PC-3 (cell line): Measurements from ENCODE around the gene CHST11. TPM values are rescaled to one million over a fixed set of nuclear protein-coding genes. Genes with fewer than 3 reads are reported as not detected.

Experiments
- ATAC-seq: fragments of 200-7000 bp; cut with Tn5 transposase; 2 replicates; pipeline ENCODE4 v1.9.1; 2020; ENCODE audit warnings: mild to moderate bottlenecking, moderate library complexity
- BruUV-seq: library from RNA; stranded (reverse); fragments of 400-500 nt; replicated peaks from 2 replicates; lab custom pipeline; 2021; lab: Mats Ljungman, UMichigan
- CTCF ChIA-PET: fragments of 300-600 bp; sonication (Branson Sonifier 250); formaldehyde crosslinking; loops from one replicate; lab custom pipeline; 2022; ENCODE audit warnings: antibody characterized with exemption; lab: Charles Lee
- POLR2A ChIA-PET: fragments of 300-600 bp; sonication (Branson Sonifier 250); formaldehyde crosslinking; loops from one replicate; lab custom pipeline; 2022; ENCODE audit warnings: antibody characterized with exemption; ENCODE audit not compliant: unreplicated experiment; lab: Charles Lee
- DNase-seq: peaks from one replicate; pipeline ENCODE4 v3.0.0-alpha.2; 2015
- H2AFZ ChIP-seq: fragments of 300-600 bp; sonication (generic); 2 replicates; pipeline ENCODE4 v1.6.0; 2016; ENCODE audit warnings: antibody characterized with exemption, low read length
- H3F3A ChIP-seq: fragments of 300-600 bp; sonication (generic); one replicate; pipeline ENCODE4 v1.6.0; 2017; ENCODE audit warnings: antibody characterized with exemption, low read length, control low read depth, mild to moderate bottlenecking; ENCODE audit not compliant: unreplicated experiment
- H3K27ac ChIP-seq: fragments of 300-600 bp; sonication (generic); 2 replicates; pipeline ENCODE4 v1.5.1; 2016; ENCODE audit warnings: mild to moderate bottlenecking, low read length
- H3K27me3 ChIP-seq: fragments of 300-600 bp; sonication (generic); 2 replicates; pipeline ENCODE4 v1.6.1; 2016; ENCODE audit warnings: low read length, mixed read lengths
- H3K36me3 ChIP-seq: fragments of 300-600 bp; sonication (generic); 2 replicates; pipeline ENCODE4 v1.6.1; 2016; ENCODE audit warnings: low read depth, mixed run types, low read length, mixed read lengths
- H3K4me1 ChIP-seq: fragments of 300-600 bp; sonication (generic); 2 replicates; pipeline ENCODE4 v1.5.1; 2016; ENCODE audit warnings: low read length; ENCODE audit not compliant: insufficient read depth
- H3K4me2 ChIP-seq: fragments of 300-600 bp; sonication (generic); 2 replicates; pipeline ENCODE4 v1.6.0; 2016; ENCODE audit warnings: low read length
- H3K4me3 ChIP-seq: fragments of 300-600 bp; sonication (generic); 2 replicates; pipeline ENCODE4 v1.5.1; 2016; ENCODE audit warnings: mild to moderate bottlenecking, low read length, mixed read lengths
- H3K79me2 ChIP-seq: fragments of 300-600 bp; sonication (generic); 2 replicates; pipeline ENCODE4 v1.6.1; 2017; ENCODE audit warnings: low read length, mixed read lengths
- H3K9ac ChIP-seq: fragments of 300-600 bp; sonication (generic); 2 replicates; pipeline ENCODE4 v1.6.0; 2016; ENCODE audit warnings: mild to moderate bottlenecking, low read length
- H3K9me2 ChIP-seq: fragments of 300-600 bp; sonication (generic); replicated peaks from 2 replicates; pipeline ENCODE4 v1.6.1; 2016; ENCODE audit warnings: mixed run types, low read length, mixed read lengths
- H3K9me3 ChIP-seq: fragments of 300-600 bp; sonication (generic); 2 replicates; pipeline ENCODE4 v1.6.1; 2016; ENCODE audit warnings: low read length, mixed read lengths
- H4K20me1 ChIP-seq: fragments of 300-600 bp; sonication (generic); 2 replicates; pipeline ENCODE4 v1.6.1; 2016; ENCODE audit warnings: low read length, mixed read lengths
- EZH2 ChIP-seq: fragments of 300-600 bp; sonication (generic); IDR thresholded peaks from one replicate; pipeline ENCODE4 v1.6.1; 2017; ENCODE audit warnings: antibody characterized with exemption, mild to moderate bottlenecking, low read length; ENCODE audit not compliant: unreplicated experiment
- EZH2phosphoT487 ChIP-seq: fragments of 300-600 bp; sonication (generic); IDR thresholded peaks from 2 replicates; pipeline ENCODE4 v1.6.1; 2018; ENCODE audit warnings: mild to moderate bottlenecking, antibody characterized with exemption, low read length, borderline replicate concordance
- intact Hi-C: fragments of 100-400 bp; cut with micrococcal nuclease; formaldehyde crosslinking; loops from 2 replicates; pipeline ENCODE4 v1.9.0; 2023
- total RNA-seq: library from RNA; depleted of rRNA; stranded (reverse); fragments of >200 nt; gene quantifications from 2 replicates; pipeline ENCODE4 v1.2.3, GENCODE V29; 2014
- TF ChIP-seq, protein P1 (sequence below): fragments of 300-600 bp; sonication (generic); conservative IDR thresholded peaks from 2 replicates; pipeline ENCODE4 v1.5.1; 2017; ENCODE audit warnings: antibody characterized with exemption, low read depth, mild to moderate bottlenecking, low read length

Gene CHST11
- total RNA-seq, 1 experiment from 2014 or later = 53.5 TPM

DNA sequence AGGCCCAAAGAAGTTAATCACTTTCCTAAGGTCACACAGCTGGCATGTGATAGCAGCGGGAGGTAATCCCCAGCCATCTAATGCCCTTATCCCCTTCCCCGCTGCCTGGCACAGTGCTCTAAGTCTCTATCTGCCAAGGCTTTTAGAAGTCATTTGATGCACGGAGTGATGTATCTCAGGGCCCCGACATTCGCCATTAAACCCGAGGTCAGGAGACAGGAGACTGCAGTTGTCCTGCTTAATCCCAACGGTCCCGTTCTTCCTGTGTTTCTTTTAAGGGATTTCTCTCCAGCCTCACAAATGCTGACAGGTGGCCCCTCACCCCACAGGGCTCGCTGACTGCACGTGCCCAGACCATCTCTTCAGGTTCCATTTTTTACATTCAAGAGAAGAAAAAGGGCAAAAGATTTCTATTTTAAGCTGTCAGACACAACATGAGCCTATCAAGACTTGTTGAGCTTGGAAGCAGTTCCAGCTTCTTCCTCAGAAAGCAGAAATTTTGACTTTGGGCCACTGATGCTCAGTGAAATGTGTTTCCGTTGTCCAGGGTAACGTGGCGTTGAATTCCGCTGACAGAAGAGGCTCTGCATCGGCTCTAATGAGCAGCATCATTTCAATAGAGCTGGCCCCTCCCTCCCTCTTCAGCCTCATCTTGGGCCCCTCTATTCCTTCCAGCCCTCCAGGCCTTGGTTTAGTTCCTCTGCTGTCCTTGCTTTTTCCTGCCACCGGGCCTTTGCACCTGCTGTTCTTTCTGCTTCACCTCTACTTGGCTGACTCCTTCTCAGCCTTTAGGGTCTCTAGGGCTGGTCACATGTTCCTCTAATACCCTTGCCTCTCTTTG lies 171.5 kb downstream of the CHST11 start:
- no peaks in the 10 kb centered on the region for H3K36me3 ChIP-seq
- DNase-seq (no peak), ATAC-seq (no peak)
- BruUV-seq = no TSS peak
- H3K4me3 ChIP-seq = no peak overlapping the region
- POLR2A ChIA-PET = no interaction called here
- H3K4me2 ChIP-seq = no peak overlapping the region
- no peak overlapping the region for H3K27ac ChIP-seq
- no peaks in the 10 kb centered on the region for H4K20me1 ChIP-seq
- H3K4me1 ChIP-seq = no peaks in the 10 kb centered on the region
- H3F3A ChIP-seq = no peaks in the 10 kb centered on the region
- H2AFZ ChIP-seq = no peak overlapping the region
- no peak overlapping the region for H3K9ac ChIP-seq
- intact Hi-C loops = no loop called here
- H3K9me3 ChIP-seq = no peaks in the 10 kb centered on the region
- no peaks in the 10 kb centered on the region for H3K79me2 ChIP-seq
- H3K9me2 ChIP-seq = no peaks in the 10 kb centered on the region
- CTCF ChIA-PET = no interaction called here
- TF ChIP-seq EZH2 (no peak), EZH2phosphoT487 (no peak)
- TF ChIP-seq, protein P1, sequence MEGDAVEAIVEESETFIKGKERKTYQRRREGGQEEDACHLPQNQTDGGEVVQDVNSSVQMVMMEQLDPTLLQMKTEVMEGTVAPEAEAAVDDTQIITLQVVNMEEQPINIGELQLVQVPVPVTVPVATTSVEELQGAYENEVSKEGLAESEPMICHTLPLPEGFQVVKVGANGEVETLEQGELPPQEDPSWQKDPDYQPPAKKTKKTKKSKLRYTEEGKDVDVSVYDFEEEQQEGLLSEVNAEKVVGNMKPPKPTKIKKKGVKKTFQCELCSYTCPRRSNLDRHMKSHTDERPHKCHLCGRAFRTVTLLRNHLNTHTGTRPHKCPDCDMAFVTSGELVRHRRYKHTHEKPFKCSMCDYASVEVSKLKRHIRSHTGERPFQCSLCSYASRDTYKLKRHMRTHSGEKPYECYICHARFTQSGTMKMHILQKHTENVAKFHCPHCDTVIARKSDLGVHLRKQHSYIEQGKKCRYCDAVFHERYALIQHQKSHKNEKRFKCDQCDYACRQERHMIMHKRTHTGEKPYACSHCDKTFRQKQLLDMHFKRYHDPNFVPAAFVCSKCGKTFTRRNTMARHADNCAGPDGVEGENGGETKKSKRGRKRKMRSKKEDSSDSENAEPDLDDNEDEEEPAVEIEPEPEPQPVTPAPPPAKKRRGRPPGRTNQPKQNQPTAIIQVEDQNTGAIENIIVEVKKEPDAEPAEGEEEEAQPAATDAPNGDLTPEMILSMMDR = no peak
- no peaks in the 10 kb centered on the region for H3K27me3 ChIP-seq

DNA sequence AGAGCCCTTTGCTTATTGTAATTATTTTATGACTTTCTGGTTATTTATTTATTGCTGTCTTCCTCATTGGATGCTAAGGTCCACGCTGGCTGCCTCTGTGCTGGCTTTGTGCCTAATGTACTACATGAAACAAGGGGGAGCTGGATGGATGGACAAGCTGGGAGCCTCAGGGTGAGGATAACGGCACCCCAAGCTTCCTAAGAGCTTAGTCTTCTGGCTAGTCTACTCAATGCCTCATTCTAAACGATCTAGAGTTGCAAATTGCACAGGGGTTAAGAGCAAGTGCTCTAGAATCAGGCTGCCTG lies 172.0 kb downstream of the CHST11 start:
- DNase-seq = no peak
- Histone ChIP-seq H3K9me3 (no peaks in the 10 kb centered on the region), H3K27ac (no peak overlapping the region), H3K27me3 (no peaks in the 10 kb centered on the region), H3K4me3 (no peak overlapping the region), H3K79me2 (no peaks in the 10 kb centered on the region), H3K9me2 (no peaks in the 10 kb centered on the region), H3K4me2 (no peak overlapping the region), H3K4me1 (no peaks in the 10 kb centered on the region), H3K36me3 (no peaks in the 10 kb centered on the region), H4K20me1 (no peaks in the 10 kb centered on the region), H2AFZ (no peak overlapping the region), H3K9ac (no peak overlapping the region), H3F3A (no peaks in the 10 kb centered on the region)
- no peak for ATAC-seq
- CTCF ChIA-PET = no interaction called here
- no peak for TF ChIP-seq EZH2phosphoT487
- no peak for TF ChIP-seq EZH2
- TF ChIP-seq, protein P1 = no peak
- no TSS peak for BruUV-seq
- POLR2A ChIA-PET = no interaction called here
- intact Hi-C loops = no loop called here

DNA sequence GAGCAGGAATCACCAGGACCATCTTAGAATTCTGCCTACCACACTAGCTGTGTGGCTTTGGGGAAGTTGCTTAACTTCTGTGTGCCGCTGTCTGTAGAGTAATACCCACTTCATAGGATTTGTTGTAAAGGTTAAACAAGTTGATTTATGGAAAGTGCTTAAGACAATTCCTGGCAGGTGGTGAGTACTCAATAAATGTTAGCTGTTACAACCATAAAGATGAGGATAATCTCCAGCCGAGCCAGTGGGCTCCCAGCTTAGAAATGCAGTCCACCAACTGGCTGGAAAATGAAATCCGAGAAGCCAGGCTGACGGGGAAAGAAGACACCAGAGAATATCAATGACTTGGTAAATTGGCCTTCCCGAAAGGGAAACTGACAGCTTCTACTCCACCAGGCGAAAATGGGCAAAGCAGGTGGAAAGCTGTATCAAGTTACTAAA lies 173.5 kb downstream of the CHST11 start:
- TF ChIP-seq EZH2 = no peak
- TF ChIP-seq, protein P1 = no peak
- no peak for TF ChIP-seq EZH2phosphoT487

More for the DNA sequence above, 173.5 kb downstream of the CHST11 start:
- no peaks in the 10 kb centered on the region for H3K4me1 ChIP-seq
- H3K4me2 ChIP-seq = no peak overlapping the region
- ChIA-PET POLR2A (no interaction called here), CTCF (no interaction called here)
- no TSS peak for BruUV-seq
- no peak overlapping the region for H3K27ac ChIP-seq
- no peak overlapping the region for H3K4me3 ChIP-seq
- H3K9ac ChIP-seq = no peak overlapping the region
- intact Hi-C loops = no loop called here
- no peaks in the 10 kb centered on the region for H3F3A ChIP-seq
- no peaks in the 10 kb centered on the region for H4K20me1 ChIP-seq
- H3K9me2 ChIP-seq = no peaks in the 10 kb centered on the region
- no peaks in the 10 kb centered on the region for H3K27me3 ChIP-seq
- no peak overlapping the region for H2AFZ ChIP-seq
- no peaks in the 10 kb centered on the region for H3K79me2 ChIP-seq
- no peaks in the 10 kb centered on the region for H3K36me3 ChIP-seq
- ATAC-seq (no peak), DNase-seq (no peak)
- H3K9me3 ChIP-seq = no peaks in the 10 kb centered on the region
